GM18526 (cell line): ENCODE measurements around the gene TAS2R60.

Source experiments
- POLR2A ChIP-seq: IDR thresholded peaks from 3 replicates; pipeline ENCODE4 v1.6.1; 2011; ENCODE audit not compliant: insufficient read length; ENCODE audit errors: extremely low read depth

TAS2R60 gene

DNA sequence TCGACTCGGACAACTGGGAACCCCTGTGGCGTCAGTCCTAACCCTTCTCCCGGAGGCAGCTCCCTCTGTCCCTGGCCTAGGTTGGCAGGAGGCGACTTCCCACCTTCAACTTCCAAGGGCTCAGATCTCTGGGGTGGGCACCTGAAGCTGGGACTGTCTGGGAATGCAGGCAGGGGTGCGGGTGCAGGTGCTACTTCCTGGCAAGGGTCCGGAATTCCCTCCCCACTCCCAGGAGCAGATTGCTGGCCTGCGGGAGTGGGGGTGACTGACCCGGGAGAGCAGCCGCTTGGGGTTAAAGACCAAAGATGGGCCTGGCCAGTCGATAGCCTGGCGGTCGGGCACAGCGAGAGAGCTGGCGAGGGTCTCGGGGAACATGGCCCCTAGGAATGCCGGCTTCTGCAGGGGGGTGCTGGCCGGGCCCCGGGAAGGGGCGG lies 35.0 kb upstream of the TAS2R60 start:
- no peak for TF ChIP-seq POLR2A

DNA sequence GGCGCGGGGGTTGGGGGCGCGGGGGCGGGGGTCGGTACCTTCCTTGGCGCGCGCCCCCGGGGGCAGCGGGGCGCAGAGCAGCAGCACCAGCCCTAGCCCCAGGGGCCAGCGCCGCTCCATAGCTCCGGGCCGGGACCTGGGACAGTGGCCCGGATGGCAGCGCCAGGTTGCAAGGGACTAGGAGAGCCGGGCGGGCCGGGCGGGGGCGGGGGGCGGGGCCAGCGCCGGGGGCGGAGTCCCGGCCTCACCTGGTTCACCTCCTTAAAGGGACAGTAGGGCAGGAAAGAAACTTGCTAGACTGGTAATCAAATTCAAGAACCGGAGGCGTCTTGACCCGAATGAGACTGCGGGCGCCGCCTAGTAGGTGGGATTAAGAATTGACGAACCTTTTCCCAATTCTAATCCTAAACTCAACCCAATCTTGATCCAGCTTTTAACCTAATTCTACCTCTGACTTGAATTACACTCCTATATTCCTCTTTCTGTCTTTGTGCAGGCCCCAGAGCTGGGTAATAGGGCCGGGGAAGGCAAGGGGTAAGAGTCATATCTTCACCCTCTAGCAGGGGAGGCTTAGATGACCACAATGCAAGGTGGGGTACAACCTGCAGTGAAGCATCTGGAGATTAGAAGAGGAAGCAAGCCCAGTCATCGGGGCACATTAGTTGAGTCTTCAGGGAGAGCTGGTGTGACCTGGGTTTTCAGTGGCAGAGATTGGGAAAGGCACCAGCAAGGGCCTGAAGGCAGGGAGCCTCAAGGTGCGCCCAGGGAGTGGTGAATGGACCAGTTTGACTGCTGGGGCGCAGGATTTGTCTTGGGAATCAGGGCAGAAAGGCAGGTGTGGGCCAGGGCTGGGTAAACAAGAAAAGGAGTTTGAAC lies 34.3 kb upstream of the TAS2R60 start, which contains the start of gene EPHA1:
TSS of gene EPHA1 (minus strand) at position 171 of the 876 bp plus-strand sequence. CDS start at position 120, 51 bp downstream.
- TF ChIP-seq POLR2A: no peak

DNA sequence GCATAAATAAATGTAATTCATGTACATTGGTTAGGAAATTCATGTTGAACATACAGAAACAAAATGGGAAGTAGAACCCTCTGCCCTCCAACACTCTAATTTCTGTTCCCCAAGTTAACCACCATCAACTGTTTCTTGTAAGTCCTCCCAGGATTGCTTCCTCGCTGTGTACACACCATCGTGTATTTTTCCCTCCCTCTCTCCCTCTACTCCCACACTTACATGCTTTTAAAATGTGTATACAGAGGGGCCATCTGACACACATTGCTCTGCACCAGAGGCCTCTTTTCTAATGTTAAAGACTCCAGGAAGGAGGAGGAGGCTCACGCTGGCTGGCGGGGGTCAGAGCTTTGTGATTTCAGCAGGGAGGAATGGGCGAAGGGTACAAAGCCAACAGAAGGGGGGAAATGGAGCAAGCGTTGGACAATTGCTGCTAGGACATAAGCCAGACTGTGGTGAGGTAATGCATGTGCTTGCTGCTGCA lies 32.7 kb upstream of the TAS2R60 start:
- no peak for TF ChIP-seq POLR2A

- TF ChIP-seq POLR2A: no peak
Measured at GRCh38 chr7:143411976-143412708, 31.1 kb upstream of the TAS2R60 start.

GRCh38 chr7:143413123-143413522 lies 30.1 kb upstream of the TAS2R60 start:
- TF ChIP-seq POLR2A: no peak

DNA sequence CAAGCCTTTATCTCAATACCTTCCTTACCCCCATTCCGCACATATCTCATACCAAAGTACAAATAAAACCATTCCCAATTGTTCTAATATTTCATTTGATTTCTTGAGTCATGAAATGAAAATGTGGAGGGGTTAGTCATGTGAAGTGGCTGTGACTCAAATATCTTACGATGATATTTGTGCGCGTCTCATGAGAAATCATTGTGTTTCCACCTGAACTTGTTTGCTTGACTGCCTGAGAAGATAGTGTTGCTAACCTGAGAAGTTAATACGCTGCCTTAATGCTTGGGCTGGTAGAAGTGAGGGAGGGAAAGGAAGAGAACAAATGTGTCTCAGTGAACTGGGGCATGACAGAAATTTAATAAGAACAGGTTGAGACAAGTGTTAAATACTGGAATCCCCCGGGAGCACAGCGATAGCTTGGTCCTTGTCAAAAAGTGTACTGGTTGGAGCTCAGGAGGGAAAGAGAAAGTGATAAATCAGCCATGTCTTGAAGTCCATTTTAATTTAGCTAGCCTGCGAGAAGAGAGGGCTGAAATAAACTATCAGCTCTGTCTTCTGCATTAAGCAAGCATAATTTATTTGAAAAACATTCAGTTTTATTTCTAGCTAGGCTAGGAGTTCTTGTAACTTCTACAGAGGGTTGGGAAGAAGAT lies 27.4 kb upstream of the TAS2R60 start:
- TF ChIP-seq POLR2A: no peak

- TF ChIP-seq POLR2A: no peak
Measured at GRCh38 chr7:143416565-143417149, 26.6 kb upstream of the TAS2R60 start.

DNA sequence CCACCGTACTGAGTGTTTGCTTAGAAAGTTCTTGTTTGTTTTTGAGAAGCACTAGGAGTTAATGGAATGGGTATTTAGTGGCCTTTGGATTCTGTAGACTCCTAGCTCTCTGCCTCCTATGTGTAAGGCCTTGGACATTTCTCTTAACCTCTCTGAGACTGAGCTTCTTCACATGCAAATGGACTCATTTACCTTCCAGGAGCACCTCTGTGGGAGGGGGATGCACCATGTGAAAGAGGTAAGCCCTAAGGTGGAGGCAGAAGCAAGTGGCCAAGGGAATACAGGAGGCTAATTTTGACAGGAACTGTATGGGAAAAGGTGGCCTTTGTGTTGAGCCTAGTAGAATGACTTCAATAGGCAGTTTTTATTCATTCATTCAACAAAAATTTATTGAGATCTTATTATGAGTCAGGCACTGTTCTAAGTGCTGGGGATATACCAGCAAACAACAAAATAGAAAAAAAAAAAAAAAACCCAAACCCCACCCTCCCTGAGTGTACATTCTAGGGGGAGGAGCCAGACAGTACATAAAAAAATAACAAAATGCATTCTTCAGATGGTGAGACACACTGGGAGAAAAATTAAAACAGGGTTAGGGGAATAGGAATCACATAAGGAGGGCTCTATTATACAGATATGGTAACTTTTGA lies 25.4 kb upstream of the TAS2R60 start:
- no peak for TF ChIP-seq POLR2A

- no peak for TF ChIP-seq POLR2A
Measured at GRCh38 chr7:143418681-143419458, 24.4 kb upstream of the TAS2R60 start.

GRCh38 chr7:143419880-143420279 lies 23.4 kb upstream of the TAS2R60 start:
- TF ChIP-seq POLR2A: no peak

DNA sequence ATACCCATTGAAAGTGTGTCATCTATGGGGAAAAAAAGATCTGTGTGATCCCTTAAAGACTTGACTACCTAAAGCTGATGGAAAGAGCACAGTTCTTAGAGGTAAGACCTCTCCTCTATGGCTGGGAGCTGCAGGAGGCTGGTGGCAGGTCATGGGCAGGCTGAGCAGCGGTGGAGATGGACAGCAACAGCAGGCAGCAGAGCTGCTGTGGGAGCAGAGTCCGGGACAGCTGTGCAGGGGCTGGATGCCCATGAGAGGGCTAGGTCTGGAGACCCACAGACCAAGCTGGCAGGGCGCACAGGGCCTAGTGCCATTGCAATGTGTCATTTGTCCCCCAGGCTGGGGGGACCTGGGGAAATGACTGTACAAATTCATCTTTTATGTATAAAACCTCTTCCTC lies 21.2 kb upstream of the TAS2R60 start:
- TF ChIP-seq POLR2A: no peak

- no peak for TF ChIP-seq POLR2A
Measured at GRCh38 chr7:143426479-143427142, 16.6 kb upstream of the TAS2R60 start.
